Pancreas (tissue), 10 donors: Measurements from ENCODE around the gene DCDC1. TPM values are rescaled to one million over a fixed set of nuclear protein-coding genes. Genes with fewer than 3 reads are reported as not detected.

Experiments used
- ATAC-seq, 4 donors: fragments of 200-7000 bp; cut with Tn5 transposase; one replicate each; pipeline versions ENCODE4 v1.8.0 to v1.9.1; 2020; ENCODE audit warnings: mild to moderate bottlenecking in 4 of 4, moderate library complexity in 4 of 4
- DNase-seq, 6 donors: peaks; one replicate each; pipeline ENCODE4 v3.0.0-alpha.2; 2020
- FAIRE-seq: peaks from 2 replicates; lab custom pipeline; 2012; peaks lifted over from hg19 to GRCh38; lab: Jason Lieb, UNC
- H3K27ac ChIP-seq, 4 donors: fragments of 200-600 bp; sonication (generic); 1 replicate in 3 of 4; 2 replicates in 1 of 4; pipeline versions ENCODE4 v1.5.0 to v1.8.0; 2020
- H3K27me3 ChIP-seq, 4 donors: fragments of 200-600 bp; one replicate each; pipeline ENCODE4 v1.8.0; 2021
- H3K36me3 ChIP-seq, 3 donors: fragments of 200-600 bp; sonication (generic) in 1 of 3; one replicate each; pipeline versions ENCODE4 v1.5.0 to v1.8.0; 2020 to 2021
- H3K4me1 ChIP-seq, 3 donors: fragments of 200-600 bp; one replicate each; pipeline ENCODE4 v1.8.0; 2021
- H3K4me3 ChIP-seq, 4 donors: fragments of 200-600 bp; sonication (generic) in 2 of 4; one replicate each; pipeline versions ENCODE4 v1.5.0 to v1.8.0; 2020 to 2021
- H3K9me3 ChIP-seq, 4 donors: fragments of 200-600 bp; one replicate each; pipeline ENCODE4 v1.8.0; 2021
- WGBS, 2 donors: extraction: QIAGEN DNeasy Blood & Tissue Kit; methylation state at CpG; one replicate each; pipeline ENCODE4 v1.1.7; 2013; 5-methylcytosine and 5-hydroxymethylcytosine counted together
- intact Hi-C, 3 donors: fragments of 100-400 bp; cut with DNase I; formaldehyde crosslinking; loops; one replicate each; pipeline versions ENCODE4 v1.11.1 to v1.14.2; 2022
- polyA plus RNA-seq, 2 donors: library from polyadenylated mRNA; stranded (reverse); fragments of 200-250 nt; gene quantifications; one replicate each; pipeline ENCODE4 v1.2.3, GENCODE V29; 2013
- total RNA-seq, 6 donors: library from RNA; stranded (reverse); fragmentation: NEBNext Ultra II Directional in 4 of 6; extraction: Animal tissue kit (Norgen Biotek cat#: 25700) in 4 of 6; gene quantifications; one replicate each; pipeline versions ENCODE4 v1.2.1 to v1.2.4, GENCODE V29; 2021 to 2023
- TF ChIP-seq, protein P1 (sequence below), 4 donors: fragments of 200-600 bp; sonication (generic) in 3 of 4; IDR thresholded peaks; one replicate each; pipeline versions ENCODE4 v1.5.0 to v1.8.0; 2021; ENCODE audit warnings: antibody characterized with exemption in 4 of 4
- donor health status: healthy with polysubstance abuse.
- donor health status: DM: no; HTN: no; CAD: no; lungs with moderate emphysema.
- donor health status: DM: no; HTN: no; CAD: no.
- donor health status: control.
- donor health status: control.
- donor health status: Bipolar disorder and iron deficiency.
- donor health status: DM: yes; HTN: yes; CAD: no.
- donor health status: DM: no; HTN: no; CAD: no.
- donor health status: DM: no; HTN: no; CAD: no.
- donor health status: DM: yes; HTN: yes; CAD: no.

Gene DCDC1, protein sequence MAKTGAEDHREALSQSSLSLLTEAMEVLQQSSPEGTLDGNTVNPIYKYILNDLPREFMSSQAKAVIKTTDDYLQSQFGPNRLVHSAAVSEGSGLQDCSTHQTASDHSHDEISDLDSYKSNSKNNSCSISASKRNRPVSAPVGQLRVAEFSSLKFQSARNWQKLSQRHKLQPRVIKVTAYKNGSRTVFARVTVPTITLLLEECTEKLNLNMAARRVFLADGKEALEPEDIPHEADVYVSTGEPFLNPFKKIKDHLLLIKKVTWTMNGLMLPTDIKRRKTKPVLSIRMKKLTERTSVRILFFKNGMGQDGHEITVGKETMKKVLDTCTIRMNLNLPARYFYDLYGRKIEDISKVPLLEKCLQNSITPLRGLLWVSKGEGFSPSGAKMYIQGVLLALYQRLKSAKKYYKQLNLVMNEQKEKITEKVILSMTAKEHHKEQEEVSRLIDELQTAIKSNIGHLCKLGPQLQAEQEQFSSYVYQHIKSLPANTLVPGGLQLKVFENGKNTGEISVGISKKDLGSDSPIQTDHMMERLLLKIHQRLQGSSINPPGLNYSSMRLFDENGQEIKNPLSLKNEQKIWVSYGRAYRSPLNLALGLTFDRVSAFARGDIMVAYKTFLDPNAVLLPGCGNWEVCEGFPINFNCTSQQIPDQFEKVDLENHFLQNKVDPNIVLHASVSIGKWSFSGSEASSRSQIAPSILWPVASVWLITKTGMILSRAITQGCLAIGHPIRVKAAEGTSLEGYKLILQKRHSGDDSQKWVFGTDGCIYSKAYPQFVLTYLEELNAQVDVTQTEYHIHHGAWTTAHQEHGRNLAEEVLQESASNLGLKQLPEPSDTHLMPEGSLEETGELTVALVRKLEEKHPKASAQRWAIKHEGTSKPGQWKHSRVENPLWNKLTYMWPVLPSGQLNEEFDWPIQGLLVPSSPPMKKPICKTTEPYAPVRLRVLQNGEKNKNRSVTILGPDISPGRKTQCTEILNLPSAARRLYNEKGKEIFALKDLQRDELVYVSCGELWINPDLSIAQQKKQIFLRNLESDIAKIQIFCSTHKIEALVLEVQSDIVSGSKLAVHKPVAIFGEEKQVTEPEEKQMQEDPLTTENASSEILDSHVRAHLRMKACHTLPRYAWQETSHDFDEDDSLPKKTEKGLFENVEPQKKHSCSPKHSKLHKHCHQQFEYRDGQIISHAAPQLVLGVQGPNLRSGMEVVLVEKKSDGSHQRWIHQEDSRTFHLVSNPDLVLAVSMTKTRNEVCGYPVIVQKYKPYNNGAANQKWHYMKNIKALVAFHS (N-terminal part only)
- total RNA-seq (1 to 10 TPM in 1 of 6 donors, under 1 TPM in 5; 0.40 to 1.2 (median 0.68) TPM), polyA plus RNA-seq (1 to 10 TPM in 1 of 2 donors, under 1 TPM in 1; 0.57 to 1.2 TPM)

GRCh38 chr11:31369348-31370329, at the start of gene DCDC1, which contains the start of gene DNAJC24:
Gene DCDC1 (minus strand): TSS chr11:31369739. CDS start chr11:31328280, 41,459 bp downstream.
Gene DNAJC24 (plus strand): TSS chr11:31369860. CDS start chr11:31370749, 889 bp downstream.
- peak; percentile 100 for ATAC-seq
- H3K27ac ChIP-seq, result peak within 1 kb of the TSS; percentile 51 to 76 (median 68)
- TF ChIP-seq, protein P1, sequence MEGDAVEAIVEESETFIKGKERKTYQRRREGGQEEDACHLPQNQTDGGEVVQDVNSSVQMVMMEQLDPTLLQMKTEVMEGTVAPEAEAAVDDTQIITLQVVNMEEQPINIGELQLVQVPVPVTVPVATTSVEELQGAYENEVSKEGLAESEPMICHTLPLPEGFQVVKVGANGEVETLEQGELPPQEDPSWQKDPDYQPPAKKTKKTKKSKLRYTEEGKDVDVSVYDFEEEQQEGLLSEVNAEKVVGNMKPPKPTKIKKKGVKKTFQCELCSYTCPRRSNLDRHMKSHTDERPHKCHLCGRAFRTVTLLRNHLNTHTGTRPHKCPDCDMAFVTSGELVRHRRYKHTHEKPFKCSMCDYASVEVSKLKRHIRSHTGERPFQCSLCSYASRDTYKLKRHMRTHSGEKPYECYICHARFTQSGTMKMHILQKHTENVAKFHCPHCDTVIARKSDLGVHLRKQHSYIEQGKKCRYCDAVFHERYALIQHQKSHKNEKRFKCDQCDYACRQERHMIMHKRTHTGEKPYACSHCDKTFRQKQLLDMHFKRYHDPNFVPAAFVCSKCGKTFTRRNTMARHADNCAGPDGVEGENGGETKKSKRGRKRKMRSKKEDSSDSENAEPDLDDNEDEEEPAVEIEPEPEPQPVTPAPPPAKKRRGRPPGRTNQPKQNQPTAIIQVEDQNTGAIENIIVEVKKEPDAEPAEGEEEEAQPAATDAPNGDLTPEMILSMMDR (IDR thresholded peaks at IDR 0.05), result no peak
- H3K9me3 ChIP-seq, result no peaks in the 10 kb centered on the region
- H3K27me3 ChIP-seq, result no peaks in the 10 kb centered on the region
- peak; percentile 88 to 97 (median 94) for DNase-seq
- 0 to 1% methylated on average over 53 of the region's 53 CpGs for WGBS, 2 donors
- peak within 1 kb of the TSS; percentile 49 to 88 (median 73) for H3K4me3 ChIP-seq
- no peaks in the 10 kb centered on the region for H3K36me3 ChIP-seq
- intact Hi-C loops, result no loop called here
- no peak for FAIRE-seq
- peaks cover 0 to 12% (median 7%) of the 10 kb centered on the region in 3 donors for H3K4me1 ChIP-seq

DNA sequence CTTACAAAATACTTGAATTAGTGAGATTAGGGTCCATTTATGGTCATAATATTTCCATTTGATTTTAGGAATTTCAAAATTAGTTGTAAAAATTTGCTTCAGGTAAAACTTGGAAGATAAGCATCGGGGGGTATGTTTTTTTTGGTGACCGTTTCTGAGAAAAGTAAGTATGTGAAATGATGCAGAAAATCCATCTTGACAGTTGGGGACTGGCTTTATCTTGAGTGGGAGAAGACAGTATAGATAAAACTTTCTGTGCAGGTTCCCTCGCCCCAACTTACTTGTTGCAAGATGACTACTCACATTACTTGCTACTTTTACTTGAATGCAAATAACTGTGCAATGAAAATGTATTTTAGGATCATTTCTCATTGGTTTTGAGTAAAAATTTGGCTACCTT, 49.6 kb upstream of the DCDC1 start:
- FAIRE-seq, result no peak
- H3K4me1 ChIP-seq, result no peaks in the 10 kb centered on the region
- H3K9me3 ChIP-seq, result no peaks in the 10 kb centered on the region
- no peak overlapping the region for H3K27ac ChIP-seq
- 91 to 92% methylated on average over 3 of the region's 3 CpGs for WGBS, 2 donors
- no peak overlapping the region for H3K4me3 ChIP-seq
- intact Hi-C loops, result no loop called here
- H3K36me3 ChIP-seq, result no peaks in the 10 kb centered on the region
- no peaks in the 10 kb centered on the region for H3K27me3 ChIP-seq
- no peak for ATAC-seq
- TF ChIP-seq, protein P1 (IDR thresholded peaks at IDR 0.05), result no peak
- no peak for DNase-seq

- no peak for ATAC-seq
- no peak for FAIRE-seq
Measured at GRCh38 chr11:31417816-31418215, 48.3 kb upstream of the DCDC1 start.

More at GRCh38 chr11:31417816-31418215, 48.3 kb upstream of the DCDC1 start:
- no peak overlapping the region for H3K4me3 ChIP-seq
- 83 to 93% methylated on average over 2 of the region's 2 CpGs for WGBS, 2 donors
- H3K27me3 ChIP-seq, result no peaks in the 10 kb centered on the region
- DNase-seq, result no peak
- no peaks in the 10 kb centered on the region for H3K36me3 ChIP-seq
- TF ChIP-seq, protein P1 (IDR thresholded peaks at IDR 0.05), result no peak
- H3K27ac ChIP-seq, result no peak overlapping the region
- intact Hi-C loops, result no loop called here
- H3K9me3 ChIP-seq, result no peaks in the 10 kb centered on the region
- H3K4me1 ChIP-seq, result no peaks in the 10 kb centered on the region
